SK-N-SH treated with all-trans-retinoic acid at 6 μM for 48 hours (cell line): ENCODE measurements around the gene DIP2A.

Experiments used
- BACH2 ChIP-seq: fragments of 250-450 bp; sonication (Bioruptor Pico); IDR thresholded peaks from 2 replicates; pipeline ENCODE4 v1.9.0; 2021; ENCODE audit warnings: mild to moderate bottlenecking, borderline replicate concordance
- CSDC2 ChIP-seq: fragments of 250-450 bp; sonication (Bioruptor Pico); IDR thresholded peaks from 2 replicates; pipeline ENCODE4 v1.5.0; 2020; ENCODE audit warnings: mild to moderate bottlenecking, moderate library complexity
- OSR1 ChIP-seq: fragments of 250-450 bp; sonication (Bioruptor Pico); IDR thresholded peaks from 2 replicates; pipeline ENCODE4 v1.8.0; 2022; ENCODE audit warnings: moderate library complexity, mild to moderate bottlenecking, inconsistent platforms
- PATZ1 ChIP-seq: fragments of 250-450 bp; sonication (Bioruptor Pico); IDR thresholded peaks from 2 replicates; pipeline ENCODE4 v1.8.0; 2020; ENCODE audit warnings: mild to moderate bottlenecking, moderate library complexity, borderline replicate concordance
- PPARA ChIP-seq: fragments of 250-450 bp; sonication (Bioruptor Pico); IDR thresholded peaks from 2 replicates; pipeline ENCODE4 v1.5.0; 2020; ENCODE audit warnings: mild to moderate bottlenecking, borderline replicate concordance
- TSHZ2 ChIP-seq: fragments of 250-450 bp; sonication (Bioruptor Pico); IDR thresholded peaks from 2 replicates; pipeline ENCODE4 v1.5.0; 2020; ENCODE audit warnings: mild to moderate bottlenecking, moderate library complexity
- ZC3H10 ChIP-seq: fragments of 250-450 bp; sonication (Bioruptor Pico); IDR thresholded peaks from 2 replicates; pipeline ENCODE4 v1.5.1; 2021; ENCODE audit warnings: mild to moderate bottlenecking, moderate library complexity
- ZNF565 ChIP-seq: fragments of 450-650 bp; formaldehyde crosslinking; conservative IDR thresholded peaks from 2 replicates; pipeline ENCODE4 v1.5.0; 2020; ENCODE audit warnings: low read depth, mild to moderate bottlenecking, moderate library complexity
- ZNF8 ChIP-seq: fragments of 450-650 bp; formaldehyde crosslinking; IDR thresholded peaks from 2 replicates; pipeline ENCODE4 v1.5.0; 2020; ENCODE audit warnings: mild to moderate bottlenecking, moderate library complexity

DNA sequence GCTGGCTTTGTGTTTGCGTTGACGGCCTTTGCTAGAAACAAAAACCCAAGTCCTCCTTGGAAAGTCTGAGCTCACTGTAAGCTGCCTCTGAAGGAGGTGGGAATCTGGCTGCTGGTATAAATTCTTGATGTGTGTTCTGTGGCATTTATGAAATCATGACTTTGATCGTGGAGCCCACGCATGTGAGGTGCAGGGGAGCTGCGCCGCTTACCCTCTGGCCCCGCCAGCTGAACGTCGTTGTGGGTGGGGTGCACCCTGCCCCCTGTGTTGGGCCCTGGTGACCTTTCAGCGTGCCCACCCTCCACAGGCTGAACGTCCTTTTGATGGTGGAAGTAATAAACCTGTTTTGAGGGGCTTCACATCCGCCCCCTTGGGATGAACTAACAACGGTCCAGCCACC, 21.2 kb upstream of the DIP2A start:
- no peak for TF ChIP-seq ZNF8 (CRISPR knock-in tag)
- TF ChIP-seq ZNF565 (CRISPR knock-in tag), result no peak
- no peak for TF ChIP-seq PATZ1
- no peak for TF ChIP-seq OSR1 (CRISPR knock-in tag)
- TF ChIP-seq TSHZ2, result no peak
- no peak for TF ChIP-seq CSDC2
- no peak for TF ChIP-seq BACH2 (CRISPR knock-in tag)
- no peak for TF ChIP-seq PPARA (CRISPR knock-in tag)
- no peak for TF ChIP-seq ZC3H10 (CRISPR knock-in tag)
